IMR-90 (cell line): ENCODE results near the gene LBH.

Experiments
- CTCF ChIP-seq: conservative IDR thresholded peaks from 2 replicates; pipeline ENCODE4 v1.5.1; 2012; ENCODE audit warnings: mild to moderate bottlenecking, low read depth, low read length, improper control_type of control experiment
- POLR2A ChIP-seq: IDR thresholded peaks from 2 replicates; pipeline ENCODE4 v1.6.1; 2012; ENCODE audit warnings: mild to moderate bottlenecking, low read depth, low read length

GRCh38 chr2:30219886-30220875, 11.2 kb upstream of the LBH start:
- TF ChIP-seq POLR2A (no peak), CTCF (no peak)
